Endothelial cell (in vitro differentiated cells): Measurements from ENCODE around the gene STAB2. TPM values are rescaled to one million over a fixed set of nuclear protein-coding genes. Genes with fewer than 3 reads are reported as not detected.

Source experiments
- DNase-seq: peaks from one replicate; pipeline ENCODE4 v3.0.0; 2021; ENCODE audit warnings: low spot score
- H3K27ac Mint-ChIP-seq: one replicate; pipeline ENCODE4 v1.8.0; 2021; ENCODE audit warnings: mixed read lengths, inconsistent platforms; ENCODE audit not compliant: unreplicated experiment
- H3K27me3 Mint-ChIP-seq: one replicate; pipeline ENCODE4 v1.8.0; 2021; ENCODE audit warnings: mild to moderate bottlenecking, moderate library complexity, mixed read lengths, inconsistent platforms; ENCODE audit not compliant: unreplicated experiment
- H3K36me3 Mint-ChIP-seq: one replicate; pipeline ENCODE4 v1.8.0; 2021; ENCODE audit warnings: mild to moderate bottlenecking, low read depth, mixed read lengths, inconsistent platforms; ENCODE audit not compliant: unreplicated experiment
- H3K4me1 Mint-ChIP-seq: one replicate; pipeline ENCODE4 v1.8.0; 2021; ENCODE audit warnings: mild to moderate bottlenecking, mixed read lengths, inconsistent platforms; ENCODE audit not compliant: unreplicated experiment
- H3K4me3 Mint-ChIP-seq: one replicate; pipeline ENCODE4 v1.8.0; 2021; ENCODE audit warnings: mild to moderate bottlenecking, mixed read lengths, inconsistent platforms; ENCODE audit not compliant: unreplicated experiment
- H3K9me3 Mint-ChIP-seq: one replicate; pipeline ENCODE4 v1.8.0; 2021; ENCODE audit warnings: mixed read lengths, inconsistent platforms; ENCODE audit not compliant: unreplicated experiment
- total RNA-seq: library from RNA; stranded (reverse); fragmentation: NEBNext Ultra II Directional; extraction: Animal tissue kit (Norgen Biotek cat#: 25700); gene quantifications from one replicate; pipeline ENCODE4 v1.2.1, GENCODE V29; 2021; ENCODE audit not compliant: unreplicated experiment
- TF ChIP-seq, protein P1 (sequence below): fragments of 200-600 bp; sonication (generic); IDR thresholded peaks from one replicate; pipeline ENCODE4 v1.5.0; 2021; ENCODE audit warnings: antibody characterized with exemption; ENCODE audit not compliant: unreplicated experiment

The STAB2 gene
- total RNA-seq, 1 donor from 2014 or later, result 0.10 TPM

DNA sequence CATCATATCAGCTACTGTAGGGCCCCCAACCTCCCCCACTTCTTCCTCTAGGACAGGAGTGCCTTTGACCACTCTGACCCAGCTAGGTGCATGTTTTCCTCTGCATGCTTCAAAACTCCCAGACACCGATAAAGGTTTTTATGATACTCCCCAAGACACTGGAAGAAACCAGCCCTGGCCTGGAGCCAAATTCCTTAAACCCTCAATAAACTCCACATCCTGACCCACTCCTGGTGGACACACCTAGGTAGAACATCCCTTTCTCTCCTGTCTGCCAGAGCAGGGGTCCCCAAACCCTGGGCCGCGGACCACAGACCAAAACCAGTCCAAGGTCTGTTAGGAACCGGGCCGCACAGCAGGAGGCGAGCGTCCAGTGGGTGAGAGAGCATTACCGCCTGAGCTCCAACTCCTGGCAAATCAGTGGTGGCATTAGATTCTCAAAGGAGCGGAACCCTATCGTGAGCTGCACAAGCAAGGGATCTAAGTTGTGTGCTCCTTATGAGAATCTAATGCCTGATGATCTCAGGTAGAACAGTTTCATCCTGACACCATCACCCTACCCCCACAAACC lies 204.4 kb downstream of the STAB2 start:
- TF ChIP-seq, protein P1, sequence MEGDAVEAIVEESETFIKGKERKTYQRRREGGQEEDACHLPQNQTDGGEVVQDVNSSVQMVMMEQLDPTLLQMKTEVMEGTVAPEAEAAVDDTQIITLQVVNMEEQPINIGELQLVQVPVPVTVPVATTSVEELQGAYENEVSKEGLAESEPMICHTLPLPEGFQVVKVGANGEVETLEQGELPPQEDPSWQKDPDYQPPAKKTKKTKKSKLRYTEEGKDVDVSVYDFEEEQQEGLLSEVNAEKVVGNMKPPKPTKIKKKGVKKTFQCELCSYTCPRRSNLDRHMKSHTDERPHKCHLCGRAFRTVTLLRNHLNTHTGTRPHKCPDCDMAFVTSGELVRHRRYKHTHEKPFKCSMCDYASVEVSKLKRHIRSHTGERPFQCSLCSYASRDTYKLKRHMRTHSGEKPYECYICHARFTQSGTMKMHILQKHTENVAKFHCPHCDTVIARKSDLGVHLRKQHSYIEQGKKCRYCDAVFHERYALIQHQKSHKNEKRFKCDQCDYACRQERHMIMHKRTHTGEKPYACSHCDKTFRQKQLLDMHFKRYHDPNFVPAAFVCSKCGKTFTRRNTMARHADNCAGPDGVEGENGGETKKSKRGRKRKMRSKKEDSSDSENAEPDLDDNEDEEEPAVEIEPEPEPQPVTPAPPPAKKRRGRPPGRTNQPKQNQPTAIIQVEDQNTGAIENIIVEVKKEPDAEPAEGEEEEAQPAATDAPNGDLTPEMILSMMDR, result no peak
- H3K27ac Mint-ChIP-seq, result no peak overlapping the region
- H3K36me3 Mint-ChIP-seq, result peaks cover 3% of the 10 kb centered on the region
- H3K9me3 Mint-ChIP-seq, result no peaks in the 10 kb centered on the region
- no peaks in the 10 kb centered on the region for H3K27me3 Mint-ChIP-seq
- DNase-seq, result no peak
- H3K4me3 Mint-ChIP-seq, result no peak overlapping the region
- no peaks in the 10 kb centered on the region for H3K4me1 Mint-ChIP-seq

DNA sequence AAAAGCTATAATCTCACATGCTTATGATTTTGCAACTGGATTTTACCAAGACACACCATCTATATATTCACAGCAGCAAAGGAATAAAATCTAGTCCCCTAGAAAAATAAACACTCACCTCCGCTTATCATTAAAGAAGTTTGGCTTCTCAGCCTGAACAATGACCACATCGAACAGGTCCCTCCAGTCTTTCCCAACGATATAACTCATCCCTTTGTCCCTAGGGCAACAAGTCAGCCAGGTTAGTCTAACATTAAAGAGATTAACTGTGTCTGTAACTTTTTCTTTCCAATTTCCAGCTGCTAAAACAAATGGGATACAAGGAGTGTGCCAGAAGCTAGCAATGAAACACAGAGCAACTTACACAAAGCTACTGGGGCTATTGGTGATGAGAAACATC lies 206.0 kb downstream of the STAB2 start:
- Mint-ChIP-seq H3K27ac (no peak overlapping the region), H3K36me3 (peaks cover 3% of the 10 kb centered on the region), H3K4me1 (no peaks in the 10 kb centered on the region), H3K4me3 (no peak overlapping the region), H3K9me3 (no peaks in the 10 kb centered on the region), H3K27me3 (peaks cover 2% of the 10 kb centered on the region)
- DNase-seq, result no peak
- TF ChIP-seq, protein P1, result no peak

GRCh38 chr12:103793512-103794045 lies 206.5 kb downstream of the STAB2 start:
- H3K27ac Mint-ChIP-seq, result no peak overlapping the region
- peaks cover 2% of the 10 kb centered on the region for H3K27me3 Mint-ChIP-seq
- TF ChIP-seq, protein P1, result no peak
- H3K36me3 Mint-ChIP-seq, result peaks cover 3% of the 10 kb centered on the region
- no peaks in the 10 kb centered on the region for H3K4me1 Mint-ChIP-seq
- H3K9me3 Mint-ChIP-seq, result no peaks in the 10 kb centered on the region
- DNase-seq, result no peak
- no peak overlapping the region for H3K4me3 Mint-ChIP-seq

DNA sequence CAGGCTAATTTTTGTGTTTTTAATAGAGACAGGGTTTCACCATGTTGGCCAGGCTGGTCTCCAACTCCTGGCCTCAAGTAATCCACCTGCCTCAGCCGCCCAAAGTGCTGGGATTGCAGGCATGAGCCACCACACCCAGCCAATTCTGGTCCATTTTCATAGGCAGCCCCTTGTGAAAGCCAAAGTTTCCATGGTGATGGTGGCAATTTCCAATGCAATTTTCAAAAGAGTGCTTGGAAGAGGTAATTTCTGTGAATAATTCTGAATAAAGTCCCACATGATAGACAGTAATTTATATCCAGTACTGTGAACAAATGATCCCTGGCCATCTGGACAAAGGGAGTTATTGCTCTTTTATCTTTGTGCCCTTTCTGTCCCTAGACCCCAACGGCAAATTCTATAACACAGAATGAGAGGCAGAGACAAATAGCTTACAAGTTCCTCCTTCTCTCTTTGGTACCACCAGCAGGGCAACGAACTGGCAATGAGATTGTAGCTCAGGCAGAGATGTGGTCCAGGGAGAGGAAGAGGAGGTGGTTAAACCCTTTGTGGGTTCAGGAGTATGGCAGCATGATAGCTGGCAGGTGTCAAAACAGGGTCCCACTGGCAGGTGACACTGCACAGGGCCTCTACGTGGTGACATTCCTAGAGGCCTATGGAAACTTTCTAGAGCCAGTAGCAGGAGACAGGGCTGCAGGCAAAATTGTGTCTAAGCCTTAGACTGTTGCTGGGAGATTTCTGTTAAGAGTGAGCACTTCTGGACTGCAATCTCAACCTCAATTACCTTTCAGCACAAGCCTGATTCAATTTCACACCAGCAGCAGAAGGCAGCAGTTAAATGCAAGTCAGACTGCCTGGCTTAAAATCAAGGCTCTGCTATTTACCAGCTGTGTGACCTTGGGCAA lies 207.5 kb downstream of the STAB2 start:
- Mint-ChIP-seq H3K36me3 (peaks cover 3% of the 10 kb centered on the region), H3K4me3 (no peak overlapping the region), H3K27me3 (peaks cover 2% of the 10 kb centered on the region), H3K9me3 (no peaks in the 10 kb centered on the region), H3K4me1 (no peaks in the 10 kb centered on the region), H3K27ac (no peak overlapping the region)
- no peak for DNase-seq
- TF ChIP-seq, protein P1, result no peak

DNA sequence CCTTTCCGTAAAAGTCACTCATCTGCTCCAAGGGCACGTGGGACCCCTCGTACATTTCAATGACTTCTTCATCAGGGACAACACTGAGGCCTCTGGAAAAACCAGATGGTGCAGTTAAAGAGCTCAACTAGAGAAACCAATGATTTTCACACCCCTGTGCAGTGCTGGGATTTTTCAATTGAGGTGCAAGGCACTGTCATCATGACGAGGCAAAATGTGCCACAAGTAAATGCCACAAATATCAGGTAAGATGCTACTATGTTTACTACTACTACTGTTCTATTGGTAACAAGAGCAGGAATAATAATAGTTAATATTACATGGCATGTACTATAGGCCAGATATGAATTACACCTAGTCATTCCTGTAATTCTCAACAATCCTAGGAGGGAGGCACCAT lies 211.5 kb downstream of the STAB2 start:
- Mint-ChIP-seq H3K4me3 (no peak overlapping the region), H3K4me1 (peaks cover 6% of the 10 kb centered on the region)
- DNase-seq, result no peak

More for the DNA sequence above, 211.5 kb downstream of the STAB2 start:
- Mint-ChIP-seq H3K36me3 (no peaks in the 10 kb centered on the region), H3K9me3 (no peaks in the 10 kb centered on the region), H3K27me3 (peaks cover 2% of the 10 kb centered on the region), H3K27ac (no peak overlapping the region)
- TF ChIP-seq, protein P1, result no peak
